HEK293 (cell line): Measurements from ENCODE around the gene ADCY4.

Experiments
- CTCF ChIA-PET: fragments of 350-600 bp; formaldehyde crosslinking; extraction: SDS; loops from one replicate; lab custom pipeline; 2021; ENCODE audit warnings: antibody characterized with exemption; lab: Yijun Ruan, JAX
- POLR2A ChIA-PET: fragments of 300-600 bp; formaldehyde crosslinking; extraction: SDS; loops from one replicate; lab custom pipeline; 2020; ENCODE audit warnings: antibody characterized with exemption, inconsistent platforms; lab: Yijun Ruan, JAX
- H3K27ac ChIP-seq: fragments of 200-500 bp; sonication (Bioruptor generic); 2 replicates; pipeline ENCODE4 v1.5.1; 2014; ENCODE audit warnings: low read depth, low read length, control low read depth, inconsistent platforms; ENCODE audit errors: extremely low read depth
- H3K36me3 ChIP-seq, 2 experiments: fragments of 200-500 bp in 1 of 2; sonication (Bioruptor generic) in 1 of 2; 1 replicate in 1 of 2; 2 replicates in 1 of 2; pipeline ENCODE4 v1.5.1; 2014 to 2017; ENCODE audit warnings: inconsistent platforms in 2 of 2, low read length in 2 of 2; ENCODE audit not compliant: control insufficient read depth in 2 of 2, insufficient read depth in 1 of 2
- H3K4me1 ChIP-seq: fragments of 200-500 bp; sonication (Bioruptor generic); 2 replicates; pipeline ENCODE4 v1.5.1; 2014; ENCODE audit warnings: mild to moderate bottlenecking, low read length, inconsistent platforms; ENCODE audit not compliant: control insufficient read depth, insufficient read depth
- H3K4me3 ChIP-seq: 2 replicates; pipeline ENCODE4 v1.5.1; 2011; ENCODE audit warnings: low read depth, mild to moderate bottlenecking, control low read depth, low read length, moderate library complexity
- H3K9me3 ChIP-seq: fragments of 200-500 bp; sonication (Bioruptor generic); 2 replicates; pipeline ENCODE4 v1.5.1; 2014; ENCODE audit warnings: low read depth, low read length, inconsistent platforms; ENCODE audit not compliant: control insufficient read depth, insufficient read depth
- FEZF1 ChIP-seq: fragments of 450-650 bp; formaldehyde crosslinking; IDR thresholded peaks from 2 replicates; pipeline ENCODE4 v1.5.1; 2016; ENCODE audit warnings: missing biosample characterization, missing genetic modification characterization
- GLIS1 ChIP-seq: fragments of 450-650 bp; formaldehyde crosslinking; IDR thresholded peaks from 2 replicates; pipeline ENCODE4 v1.5.1; 2016; ENCODE audit warnings: missing biosample characterization, missing genetic modification characterization
- KLF8 ChIP-seq: fragments of 450-650 bp; formaldehyde crosslinking; IDR thresholded peaks from 2 replicates; pipeline ENCODE4 v1.5.1; 2016; ENCODE audit warnings: missing biosample characterization, missing genetic modification characterization
- SCRT1 ChIP-seq: fragments of 450-650 bp; formaldehyde crosslinking; IDR thresholded peaks from 2 replicates; pipeline ENCODE4 v1.5.1; 2016; ENCODE audit warnings: missing biosample characterization, missing genetic modification characterization, borderline replicate concordance
- ZBTB17 ChIP-seq: fragments of 450-650 bp; formaldehyde crosslinking; IDR thresholded peaks from 2 replicates; pipeline ENCODE4 v1.5.1; 2016; ENCODE audit warnings: missing biosample characterization, missing genetic modification characterization
- ZBTB21 ChIP-seq: fragments of 450-650 bp; formaldehyde crosslinking; IDR thresholded peaks from 2 replicates; pipeline ENCODE4 v1.5.1; 2017; ENCODE audit warnings: missing biosample characterization, missing genetic modification characterization
- ZNF112 ChIP-seq: fragments of 450-650 bp; formaldehyde crosslinking; IDR thresholded peaks from 2 replicates; pipeline ENCODE4 v1.5.0; 2017; ENCODE audit warnings: missing biosample characterization, missing genetic modification characterization
- ZNF211 ChIP-seq: fragments of 450-650 bp; formaldehyde crosslinking; IDR thresholded peaks from 2 replicates; pipeline ENCODE4 v1.5.1; 2016; ENCODE audit warnings: low read depth, missing biosample characterization, missing genetic modification characterization
- ZNF214 ChIP-seq: fragments of 450-650 bp; formaldehyde crosslinking; IDR thresholded peaks from 2 replicates; pipeline ENCODE4 v1.5.1; 2017; ENCODE audit warnings: missing biosample characterization, mild to moderate bottlenecking, missing genetic modification characterization, borderline replicate concordance
- ZNF292 ChIP-seq: fragments of 450-650 bp; formaldehyde crosslinking; IDR thresholded peaks from 2 replicates; pipeline ENCODE4 v1.5.1; 2016; ENCODE audit warnings: low read depth, missing biosample characterization, missing genetic modification characterization, borderline replicate concordance
- ZNF302 ChIP-seq: fragments of 450-650 bp; formaldehyde crosslinking; IDR thresholded peaks from 2 replicates; pipeline ENCODE4 v1.5.1; 2016; ENCODE audit warnings: missing biosample characterization, missing genetic modification characterization, low read depth
- ZNF335 ChIP-seq: fragments of 450-650 bp; formaldehyde crosslinking; conservative IDR thresholded peaks from 2 replicates; pipeline ENCODE4 v1.5.1; 2016; ENCODE audit warnings: missing biosample characterization, missing genetic modification characterization
- ZNF366 ChIP-seq: fragments of 450-650 bp; formaldehyde crosslinking; conservative IDR thresholded peaks from 2 replicates; pipeline ENCODE4 v1.5.1; 2016; ENCODE audit warnings: missing biosample characterization, missing genetic modification characterization
- ZNF529 ChIP-seq: fragments of 450-650 bp; formaldehyde crosslinking; IDR thresholded peaks from 2 replicates; pipeline ENCODE4 v1.5.1; 2017; ENCODE audit warnings: missing genetic modification characterization, missing biosample characterization; ENCODE audit not compliant: insufficient replicate concordance
- ZNF626 ChIP-seq: fragments of 450-650 bp; sonication (Bioruptor Pico); formaldehyde crosslinking; IDR thresholded peaks from 2 replicates; pipeline ENCODE4 v1.5.1; 2018; ENCODE audit warnings: missing biosample characterization, missing genetic modification characterization, inconsistent platforms
- TF ChIP-seq, protein P1 (sequence below): fragments of 450-650 bp; IDR thresholded peaks from 2 replicates; pipeline ENCODE4 v1.5.1; 2018; ENCODE audit warnings: missing biosample characterization, missing genetic modification characterization
- TF ChIP-seq, protein P2 (sequence below): fragments of 450-650 bp; formaldehyde crosslinking; IDR thresholded peaks from 2 replicates; pipeline ENCODE4 v1.5.1; 2017; ENCODE audit warnings: missing biosample characterization, missing genetic modification characterization
- TF ChIP-seq, protein P3 (sequence below): fragments of 450-650 bp; formaldehyde crosslinking; IDR thresholded peaks from 2 replicates; pipeline ENCODE4 v1.5.1; 2016; ENCODE audit warnings: missing biosample characterization, missing genetic modification characterization, low read depth
- TF ChIP-seq, protein P4 (sequence below): fragments of 450-650 bp; formaldehyde crosslinking; IDR thresholded peaks from 2 replicates; pipeline ENCODE4 v1.5.1; 2016; ENCODE audit warnings: missing biosample characterization, missing genetic modification characterization
- TF ChIP-seq, protein P5 (sequence below): sonication (generic); formaldehyde crosslinking; IDR thresholded peaks from 2 replicates; pipeline ENCODE4 v1.8.1; 2022; ENCODE audit warnings: mild to moderate bottlenecking, moderate library complexity, missing genetic modification reagents

ADCY4 gene

DNA sequence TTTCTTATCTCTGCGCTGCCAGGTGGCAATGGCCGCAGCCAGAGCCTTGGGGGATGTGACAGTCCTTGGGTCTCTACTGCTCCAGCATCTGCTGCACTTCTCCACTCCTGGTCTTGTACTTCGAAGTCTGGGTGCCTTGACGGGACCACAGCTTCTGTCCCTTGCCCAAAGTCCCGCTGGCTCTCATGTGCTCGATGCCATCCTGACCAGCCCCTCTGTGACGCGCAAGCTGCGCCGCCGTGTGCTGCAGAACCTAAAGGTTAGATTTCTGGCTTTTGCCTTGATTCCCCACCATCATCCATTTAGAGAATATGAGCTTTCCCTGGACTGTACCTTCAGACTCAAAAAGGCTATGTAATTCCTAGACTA, 30.9 kb downstream of the ADCY4 start:
- H3K27ac ChIP-seq, result no peak overlapping the region
- TF ChIP-seq FEZF1, result no peak
- TF ChIP-seq SCRT1 (tag by site-specific recombination), result no peak
- TF ChIP-seq ZNF529 (tag by site-specific recombination), result no peak
- no peak for TF ChIP-seq ZNF211
- TF ChIP-seq KLF8 (tag by site-specific recombination), result no peak
- TF ChIP-seq ZNF302 (tag by site-specific recombination), result no peak
- H3K36me3 ChIP-seq, result peaks cover 29 to 74% of the 10 kb centered on the region in 2 experiments
- no peak overlapping the region for H3K4me3 ChIP-seq
- H3K9me3 ChIP-seq, result no peaks in the 10 kb centered on the region
- CTCF ChIA-PET, result interaction anchor here (0.6 to 1.5 kb wide), 4 partner anchors 30 to 246 kb away, joined by 3 to 6 read pairs (median 3); partner anchors contain the start of gene TINF2
- POLR2A ChIA-PET, result no interaction called here
- peaks cover 6% of the 10 kb centered on the region for H3K4me1 ChIP-seq

DNA sequence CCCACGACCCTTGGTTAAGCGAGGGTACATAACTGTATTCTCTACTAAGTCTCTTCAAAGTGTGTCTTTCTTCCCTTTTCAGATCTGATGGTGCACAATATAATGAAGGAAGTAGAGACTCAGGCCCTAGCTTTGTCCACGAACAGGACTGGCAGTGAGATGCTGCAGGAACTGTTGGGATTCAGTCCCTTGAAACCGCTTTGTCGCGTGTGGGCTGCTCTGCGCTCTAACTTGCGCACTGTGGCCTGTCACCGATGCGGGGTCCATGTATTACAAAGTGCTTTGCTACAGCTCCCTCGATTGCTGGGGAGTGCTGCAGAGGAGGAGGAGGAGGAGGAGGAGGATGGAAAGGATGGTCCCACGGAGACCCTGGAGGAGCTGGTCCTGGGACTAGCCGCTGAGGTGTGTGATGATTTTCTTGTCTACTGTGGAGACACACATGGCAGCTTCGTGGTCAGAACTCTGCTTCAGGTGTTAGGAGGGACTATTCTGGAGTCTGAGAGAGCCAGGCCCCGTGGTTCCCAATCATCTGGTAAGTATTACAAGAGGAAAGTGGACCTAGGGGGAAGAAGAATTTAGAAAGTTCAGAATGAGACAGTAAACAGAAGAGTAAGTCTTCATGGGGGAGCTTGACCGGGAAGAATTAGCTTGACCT, 34.4 kb downstream of the ADCY4 start:
- no peaks in the 10 kb centered on the region for H3K9me3 ChIP-seq
- H3K36me3 ChIP-seq, result peaks cover 26 to 61% of the 10 kb centered on the region in 2 experiments
- CTCF ChIA-PET, result interaction anchor here (0.7 to 5.7 kb wide), 9 partner anchors 8 to 86 kb away, joined by 3 to 133 read pairs (median 3); partner anchors contain the start of genes CIDEB, LTB4R2 and TINF2
- TF ChIP-seq GLIS1 (tag by site-specific recombination) (no peak), ZNF626 (tag by site-specific recombination) (no peak)
- TF ChIP-seq, protein P1, sequence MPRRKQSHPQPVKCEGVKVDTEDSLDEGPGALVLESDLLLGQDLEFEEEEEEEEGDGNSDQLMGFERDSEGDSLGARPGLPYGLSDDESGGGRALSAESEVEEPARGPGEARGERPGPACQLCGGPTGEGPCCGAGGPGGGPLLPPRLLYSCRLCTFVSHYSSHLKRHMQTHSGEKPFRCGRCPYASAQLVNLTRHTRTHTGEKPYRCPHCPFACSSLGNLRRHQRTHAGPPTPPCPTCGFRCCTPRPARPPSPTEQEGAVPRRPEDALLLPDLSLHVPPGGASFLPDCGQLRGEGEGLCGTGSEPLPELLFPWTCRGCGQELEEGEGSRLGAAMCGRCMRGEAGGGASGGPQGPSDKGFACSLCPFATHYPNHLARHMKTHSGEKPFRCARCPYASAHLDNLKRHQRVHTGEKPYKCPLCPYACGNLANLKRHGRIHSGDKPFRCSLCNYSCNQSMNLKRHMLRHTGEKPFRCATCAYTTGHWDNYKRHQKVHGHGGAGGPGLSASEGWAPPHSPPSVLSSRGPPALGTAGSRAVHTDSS (tag by site-specific recombination), result 0 out of 2 replicates have a peak, but pooled peaks have one; percentile 28
- TF ChIP-seq, all 188 proteins: peak for 1
- peaks cover 12% of the 10 kb centered on the region for H3K4me1 ChIP-seq
- peak overlapping the region; percentile 55; the same call in 1 of the 2 replicates for H3K27ac ChIP-seq
- H3K4me3 ChIP-seq, result peak overlapping the region; percentile 85
- POLR2A ChIA-PET, result interaction anchor here (0.6 to 5.4 kb wide), 8 partner anchors 8 to 762 kb away, joined by 3 to 62 read pairs (median 5); partner anchors contain the start of genes CIDEB, EMC9, MDP1 and RABGGTA

DNA sequence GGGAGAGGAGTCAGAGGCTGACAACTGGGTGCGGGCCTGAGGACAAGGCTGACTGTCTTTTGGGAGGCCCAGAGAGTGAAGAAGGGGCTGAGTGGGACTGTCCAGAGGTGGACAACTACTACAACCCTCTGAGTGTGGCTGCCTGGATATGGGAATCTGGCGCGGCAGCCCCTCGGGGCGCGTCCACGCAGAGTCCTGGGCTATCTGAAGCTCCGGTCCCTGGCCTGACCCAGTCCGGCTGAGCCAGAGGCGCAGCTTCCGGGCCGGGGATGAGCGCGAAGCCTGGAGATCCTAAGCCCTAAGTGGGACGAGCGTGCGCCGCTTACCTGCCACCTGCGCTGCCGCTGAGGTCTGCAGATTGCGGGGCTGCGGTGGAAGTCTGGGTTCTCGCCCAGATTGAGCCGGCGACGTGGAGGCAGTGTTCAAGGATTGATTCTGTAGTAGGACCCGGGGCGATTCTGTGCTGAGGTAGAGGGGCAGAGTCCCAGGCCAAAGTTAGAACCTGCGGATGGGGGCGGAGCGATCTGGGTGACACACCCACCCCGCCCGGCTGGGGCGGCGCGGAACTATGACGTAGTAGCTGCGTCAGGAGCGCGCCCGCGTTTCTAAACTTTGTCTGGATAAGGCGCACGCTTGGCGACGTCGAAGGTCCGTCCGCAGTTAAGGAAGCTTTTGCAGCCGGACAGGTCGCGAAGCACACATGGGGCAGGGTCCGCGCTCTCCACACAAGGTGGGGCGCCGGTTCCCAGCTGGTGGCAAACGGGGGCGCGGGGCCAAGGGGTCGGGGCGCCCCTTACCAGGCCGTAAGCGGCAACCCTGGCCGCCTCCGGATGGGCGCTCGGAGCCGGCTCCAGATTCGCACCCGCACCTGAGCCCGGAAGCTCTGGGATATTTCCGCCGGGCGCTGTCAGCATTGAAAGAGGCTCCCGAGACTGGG, 35.3 kb downstream of the ADCY4 start, which contains the start of the genes DHRS1 and NOP9:
DHRS1 (minus strand) TSS at position 526 of the 937 bp plus-strand sequence. CDS start 674 bp downstream, outside the sequence.
NOP9 (plus strand) TSS at position 596 of the 937 bp plus-strand sequence; CDS start at position 701, 105 bp downstream.
- H3K27ac ChIP-seq, result peak within 1 kb of the TSS; percentile 71
- peak within 1 kb of the TSS; percentile 85 for H3K4me3 ChIP-seq
- POLR2A ChIA-PET, result interaction anchor here (0.7 to 5.4 kb wide), 8 partner anchors 9 to 158 kb away, joined by 3 to 62 read pairs (median 5); partner anchors contain the start of genes CIDEB, EMC9, MDP1 and RABGGTA
- H3K4me1 ChIP-seq, result peaks cover 12% of the 10 kb centered on the region
- no peaks in the 10 kb centered on the region for H3K9me3 ChIP-seq
- CTCF ChIA-PET, result interaction anchor here (0.7 to 5.7 kb wide), 12 partner anchors 9 to 138 kb away, joined by 3 to 133 read pairs (median 4); partner anchors contain the start of genes CIDEB, IRF9, LTB4R2 and TINF2
- peaks cover 21 to 57% of the 10 kb centered on the region in 2 experiments for H3K36me3 ChIP-seq
- TF ChIP-seq ZBTB21 (tag by site-specific recombination) (peak; percentile 95), ZNF214 (tag by site-specific recombination) (no peak), ZNF112 (tag by site-specific recombination) (no peak), ZNF292 (tag by site-specific recombination) (no peak), ZNF366 (tag by site-specific recombination) (no peak), ZNF335 (tag by site-specific recombination) (peak; percentile 65), ZBTB17 (tag by site-specific recombination) (peak; percentile 85)
- TF ChIP-seq, protein P2, sequence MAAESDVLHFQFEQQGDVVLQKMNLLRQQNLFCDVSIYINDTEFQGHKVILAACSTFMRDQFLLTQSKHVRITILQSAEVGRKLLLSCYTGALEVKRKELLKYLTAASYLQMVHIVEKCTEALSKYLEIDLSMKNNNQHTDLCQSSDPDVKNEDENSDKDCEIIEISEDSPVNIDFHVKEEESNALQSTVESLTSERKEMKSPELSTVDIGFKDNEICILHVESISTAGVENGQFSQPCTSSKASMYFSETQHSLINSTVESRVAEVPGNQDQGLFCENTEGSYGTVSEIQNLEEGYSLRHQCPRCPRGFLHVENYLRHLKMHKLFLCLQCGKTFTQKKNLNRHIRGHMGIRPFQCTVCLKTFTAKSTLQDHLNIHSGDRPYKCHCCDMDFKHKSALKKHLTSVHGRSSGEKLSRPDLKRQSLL (tag by site-specific recombination), result no peak
- TF ChIP-seq, protein P3, sequence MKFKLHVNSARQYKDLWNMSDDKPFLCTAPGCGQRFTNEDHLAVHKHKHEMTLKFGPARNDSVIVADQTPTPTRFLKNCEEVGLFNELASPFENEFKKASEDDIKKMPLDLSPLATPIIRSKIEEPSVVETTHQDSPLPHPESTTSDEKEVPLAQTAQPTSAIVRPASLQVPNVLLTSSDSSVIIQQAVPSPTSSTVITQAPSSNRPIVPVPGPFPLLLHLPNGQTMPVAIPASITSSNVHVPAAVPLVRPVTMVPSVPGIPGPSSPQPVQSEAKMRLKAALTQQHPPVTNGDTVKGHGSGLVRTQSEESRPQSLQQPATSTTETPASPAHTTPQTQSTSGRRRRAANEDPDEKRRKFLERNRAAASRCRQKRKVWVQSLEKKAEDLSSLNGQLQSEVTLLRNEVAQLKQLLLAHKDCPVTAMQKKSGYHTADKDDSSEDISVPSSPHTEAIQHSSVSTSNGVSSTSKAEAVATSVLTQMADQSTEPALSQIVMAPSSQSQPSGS, result peak; percentile 94
- TF ChIP-seq, protein P4, sequence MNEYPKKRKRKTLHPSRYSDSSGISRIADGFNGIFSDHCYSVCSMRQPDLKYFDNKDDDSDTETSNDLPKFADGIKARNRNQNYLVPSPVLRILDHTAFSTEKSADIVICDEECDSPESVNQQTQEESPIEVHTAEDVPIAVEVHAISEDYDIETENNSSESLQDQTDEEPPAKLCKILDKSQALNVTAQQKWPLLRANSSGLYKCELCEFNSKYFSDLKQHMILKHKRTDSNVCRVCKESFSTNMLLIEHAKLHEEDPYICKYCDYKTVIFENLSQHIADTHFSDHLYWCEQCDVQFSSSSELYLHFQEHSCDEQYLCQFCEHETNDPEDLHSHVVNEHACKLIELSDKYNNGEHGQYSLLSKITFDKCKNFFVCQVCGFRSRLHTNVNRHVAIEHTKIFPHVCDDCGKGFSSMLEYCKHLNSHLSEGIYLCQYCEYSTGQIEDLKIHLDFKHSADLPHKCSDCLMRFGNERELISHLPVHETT, result peak; percentile 38; the same call in 1 of the 2 replicates
- TF ChIP-seq, protein P5, sequence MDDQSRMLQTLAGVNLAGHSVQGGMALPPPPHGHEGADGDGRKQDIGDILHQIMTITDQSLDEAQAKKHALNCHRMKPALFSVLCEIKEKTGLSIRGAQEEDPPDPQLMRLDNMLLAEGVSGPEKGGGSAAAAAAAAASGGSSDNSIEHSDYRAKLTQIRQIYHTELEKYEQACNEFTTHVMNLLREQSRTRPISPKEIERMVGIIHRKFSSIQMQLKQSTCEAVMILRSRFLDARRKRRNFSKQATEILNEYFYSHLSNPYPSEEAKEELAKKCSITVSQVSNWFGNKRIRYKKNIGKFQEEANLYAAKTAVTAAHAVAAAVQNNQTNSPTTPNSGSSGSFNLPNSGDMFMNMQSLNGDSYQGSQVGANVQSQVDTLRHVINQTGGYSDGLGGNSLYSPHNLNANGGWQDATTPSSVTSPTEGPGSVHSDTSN, result 0 out of 2 replicates have a peak, but pooled peaks have one; percentile 17
